MV-4-11 (cell line): ENCODE measurements around the gene AFF1.

Source experiments
- DNase-seq: peaks from one replicate; lab custom pipeline; 2025; lab: John Stamatoyannopoulos, UW

Gene AFF1, protein sequence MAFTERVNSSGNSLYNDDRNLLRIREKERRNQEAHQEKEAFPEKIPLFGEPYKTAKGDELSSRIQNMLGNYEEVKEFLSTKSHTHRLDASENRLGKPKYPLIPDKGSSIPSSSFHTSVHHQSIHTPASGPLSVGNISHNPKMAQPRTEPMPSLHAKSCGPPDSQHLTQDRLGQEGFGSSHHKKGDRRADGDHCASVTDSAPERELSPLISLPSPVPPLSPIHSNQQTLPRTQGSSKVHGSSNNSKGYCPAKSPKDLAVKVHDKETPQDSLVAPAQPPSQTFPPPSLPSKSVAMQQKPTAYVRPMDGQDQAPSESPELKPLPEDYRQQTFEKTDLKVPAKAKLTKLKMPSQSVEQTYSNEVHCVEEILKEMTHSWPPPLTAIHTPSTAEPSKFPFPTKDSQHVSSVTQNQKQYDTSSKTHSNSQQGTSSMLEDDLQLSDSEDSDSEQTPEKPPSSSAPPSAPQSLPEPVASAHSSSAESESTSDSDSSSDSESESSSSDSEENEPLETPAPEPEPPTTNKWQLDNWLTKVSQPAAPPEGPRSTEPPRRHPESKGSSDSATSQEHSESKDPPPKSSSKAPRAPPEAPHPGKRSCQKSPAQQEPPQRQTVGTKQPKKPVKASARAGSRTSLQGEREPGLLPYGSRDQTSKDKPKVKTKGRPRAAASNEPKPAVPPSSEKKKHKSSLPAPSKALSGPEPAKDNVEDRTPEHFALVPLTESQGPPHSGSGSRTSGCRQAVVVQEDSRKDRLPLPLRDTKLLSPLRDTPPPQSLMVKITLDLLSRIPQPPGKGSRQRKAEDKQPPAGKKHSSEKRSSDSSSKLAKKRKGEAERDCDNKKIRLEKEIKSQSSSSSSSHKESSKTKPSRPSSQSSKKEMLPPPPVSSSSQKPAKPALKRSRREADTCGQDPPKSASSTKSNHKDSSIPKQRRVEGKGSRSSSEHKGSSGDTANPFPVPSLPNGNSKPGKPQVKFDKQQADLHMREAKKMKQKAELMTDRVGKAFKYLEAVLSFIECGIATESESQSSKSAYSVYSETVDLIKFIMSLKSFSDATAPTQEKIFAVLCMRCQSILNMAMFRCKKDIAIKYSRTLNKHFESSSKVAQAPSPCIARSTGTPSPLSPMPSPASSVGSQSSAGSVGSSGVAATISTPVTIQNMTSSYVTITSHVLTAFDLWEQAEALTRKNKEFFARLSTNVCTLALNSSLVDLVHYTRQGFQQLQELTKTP

DNA sequence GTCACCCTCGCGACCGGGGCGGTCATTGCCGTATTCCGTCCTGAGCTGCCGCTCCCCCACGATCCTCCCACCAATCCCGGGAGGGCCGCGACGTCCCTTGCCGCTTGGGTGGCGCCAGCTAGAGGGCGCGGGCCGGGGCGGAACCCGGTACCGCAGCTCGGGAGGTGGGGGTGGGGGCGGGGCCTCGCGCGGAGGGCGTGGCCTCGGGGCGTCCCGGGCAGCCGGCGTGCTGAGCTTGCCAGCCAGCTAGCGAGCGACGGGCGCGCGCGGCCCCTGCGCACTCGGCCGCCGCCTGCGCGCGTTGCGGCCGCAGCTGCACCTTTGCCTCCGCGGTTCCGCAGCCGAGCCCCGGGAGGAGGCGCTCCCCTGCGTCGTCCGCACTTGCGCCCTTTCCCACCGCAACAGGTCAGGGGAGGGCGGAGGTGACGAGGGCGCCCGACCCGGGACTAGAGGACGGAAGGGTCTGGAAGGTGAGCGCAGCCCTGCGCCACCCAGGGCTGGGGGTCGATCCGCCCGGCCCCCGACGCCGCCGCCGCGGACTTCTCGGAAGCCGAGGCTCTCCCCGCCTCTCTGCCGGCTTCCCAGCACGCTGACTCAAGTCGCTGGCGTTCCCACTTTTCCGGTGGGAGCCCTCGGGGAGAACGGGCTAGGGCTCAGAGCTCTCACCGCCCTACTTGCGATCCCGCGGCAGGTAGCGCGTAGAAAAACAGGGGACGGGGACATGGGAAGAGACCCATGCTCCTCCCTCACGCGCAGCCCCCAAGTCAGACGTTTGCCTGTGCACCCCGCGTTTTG, at the start of gene AFF1:
TSS of gene AFF1 (plus strand) at position 241 of the 795 bp plus-strand sequence. CDS start 13,523 bp downstream, outside the sequence.
- DNase-seq = peak; percentile 86

DNA sequence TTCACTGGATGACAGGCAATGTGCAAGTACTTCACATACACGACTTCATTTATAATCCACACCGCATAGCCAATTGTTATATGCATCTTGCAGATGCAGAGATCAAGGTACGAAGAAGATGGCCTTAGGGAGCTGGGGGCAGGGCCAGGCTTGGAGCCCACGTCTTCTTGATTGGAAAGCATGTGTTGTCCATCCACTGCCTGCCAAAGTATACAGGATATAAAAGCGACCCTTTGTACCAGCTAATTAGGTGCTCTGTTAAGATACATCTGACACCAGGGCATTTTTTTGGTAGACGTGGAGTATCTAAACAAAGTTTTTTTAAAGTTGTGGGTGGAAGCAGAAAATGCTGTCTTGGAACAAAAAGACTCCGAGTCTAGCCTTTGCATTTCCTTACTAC, 44.0 kb upstream of the AFF1 start:
- no peak for DNase-seq

DNA sequence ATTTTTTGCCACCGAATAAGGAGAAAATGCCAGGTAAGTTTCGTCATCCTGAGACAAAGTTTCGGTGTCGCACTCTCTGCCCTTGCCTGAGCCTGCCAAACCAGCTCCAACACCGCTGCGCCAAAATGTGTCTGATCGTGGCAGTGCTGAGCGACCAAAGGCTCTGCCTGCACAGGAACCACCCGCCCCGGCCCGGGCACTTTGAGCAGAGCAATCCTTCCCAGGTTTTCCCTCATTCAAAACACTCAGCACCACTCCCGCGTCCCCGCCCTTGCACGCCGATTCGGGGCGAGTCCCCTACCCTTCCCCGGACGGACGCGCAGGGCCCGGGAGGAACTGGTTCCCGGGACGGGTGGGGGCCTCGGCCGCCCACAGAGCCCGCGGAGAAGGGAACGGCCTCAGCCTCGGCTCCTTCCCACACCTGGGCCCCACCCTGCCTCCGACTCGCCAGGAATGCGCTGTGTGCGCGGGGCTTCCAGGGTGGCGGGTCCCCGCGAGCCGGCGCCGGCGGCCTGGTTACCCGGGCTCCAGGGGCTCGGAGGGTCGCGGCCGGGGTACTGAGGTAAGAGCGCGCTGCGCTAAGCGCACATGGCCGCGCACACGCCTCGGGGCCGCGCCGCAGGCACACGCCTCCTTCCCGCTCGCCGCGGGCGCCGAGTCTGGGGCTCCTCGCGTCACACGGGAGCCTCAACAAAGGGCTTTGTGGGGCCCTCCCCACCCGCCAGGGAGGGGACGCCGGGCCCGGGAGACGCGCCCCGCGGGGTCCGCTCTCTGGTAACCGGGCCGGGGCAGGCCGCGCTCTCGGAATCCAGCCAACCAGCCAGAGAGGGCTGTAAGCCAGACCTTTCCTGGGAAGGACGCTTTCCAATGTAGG, 42.8 kb upstream of the AFF1 start, which contains the start of gene C4orf36:
TSS of gene C4orf36 (minus strand) at position 661 of the 874 bp plus-strand sequence. CDS start 902 bp downstream, outside the sequence.
- peak; percentile 23 for DNase-seq

DNA sequence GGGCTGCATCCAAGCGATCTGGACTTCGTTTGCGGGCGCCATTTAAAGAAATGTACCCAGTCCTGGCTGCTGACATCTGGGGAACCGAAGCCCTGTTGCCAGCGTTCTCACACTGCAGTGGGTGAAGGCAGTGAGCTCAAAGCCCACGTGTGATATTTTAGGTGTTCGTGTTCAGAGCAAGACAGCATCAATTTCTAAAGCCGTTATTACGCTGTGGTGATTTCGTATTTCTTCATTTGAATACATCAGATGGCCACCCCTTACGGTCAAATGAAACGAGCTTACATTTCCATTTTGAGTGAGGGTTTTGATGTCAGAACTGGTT, 42.2 kb upstream of the AFF1 start:
- DNase-seq = no peak

DNA sequence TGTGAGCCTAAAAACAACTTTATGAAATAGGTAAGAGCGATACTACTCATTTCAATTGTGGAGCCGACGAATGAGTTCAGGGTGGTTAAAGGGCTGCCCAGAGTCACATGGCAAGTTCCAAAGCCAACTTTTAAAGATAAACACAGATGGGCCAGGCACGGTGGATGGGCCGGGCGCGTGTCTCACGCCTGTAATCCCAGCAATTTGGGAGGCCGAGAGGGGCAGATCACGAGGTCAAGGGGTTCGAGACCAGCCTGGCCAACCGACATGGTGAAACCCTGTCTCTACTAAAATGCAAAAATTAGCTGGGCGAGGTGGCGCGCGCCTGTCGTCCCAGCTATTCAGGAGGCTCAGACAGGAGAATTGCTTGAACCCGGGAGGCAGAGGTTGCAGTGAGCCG, 41.7 kb upstream of the AFF1 start:
- DNase-seq = no peak

GRCh38 chr4:86894455-86894854, 40.4 kb upstream of the AFF1 start:
- no peak for DNase-seq

- peak; percentile 68 for DNase-seq
These were observed 38.9 kb upstream of the AFF1 start for GRCh38 chr4:86895692-86896488.

- no peak for DNase-seq
These were observed 38.2 kb upstream of the AFF1 start for GRCh38 chr4:86896596-86896995.

- DNase-seq = no peak
These were observed 36.2 kb upstream of the AFF1 start for GRCh38 chr4:86898562-86898961.

DNA sequence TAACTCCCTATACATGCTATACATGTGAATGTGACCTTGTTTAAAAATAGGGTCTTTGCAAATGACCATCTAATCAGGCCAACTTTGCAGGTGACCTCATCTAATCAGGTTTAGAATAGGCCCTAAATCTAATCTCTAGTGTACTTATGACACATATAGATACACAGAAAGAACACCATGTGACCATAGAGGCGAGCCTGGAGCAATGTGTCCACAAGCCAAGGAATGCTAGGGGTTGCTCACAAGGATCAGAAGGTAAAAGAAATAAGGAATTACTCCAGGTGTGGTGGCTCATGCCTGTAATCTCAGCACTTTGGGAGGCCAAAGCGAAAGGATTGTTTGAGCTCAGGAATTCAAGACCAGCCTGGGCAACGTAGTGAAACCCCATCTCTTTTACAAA, 32.9 kb upstream of the AFF1 start:
- DNase-seq = no peak

DNA sequence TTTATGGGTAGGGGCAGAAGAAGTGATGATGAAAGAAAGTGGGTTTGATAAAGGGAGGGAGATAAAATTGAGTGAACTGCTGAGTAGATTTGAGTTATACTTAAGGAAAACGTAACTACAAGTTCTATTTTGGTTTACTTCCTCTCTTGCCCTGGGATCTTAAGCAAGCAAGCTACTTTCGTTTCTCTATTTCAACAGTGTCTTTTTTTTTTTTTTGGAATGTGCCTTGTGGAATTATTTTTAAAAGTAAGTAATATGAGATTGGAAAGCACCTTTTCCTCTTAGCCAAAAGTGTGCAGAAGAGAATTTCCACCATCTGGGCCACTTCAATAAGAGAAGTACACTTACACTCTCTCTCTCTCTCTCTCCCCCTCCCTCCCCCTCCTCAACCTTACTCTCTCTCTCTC, 26.6 kb upstream of the AFF1 start:
- peak; percentile 98 for DNase-seq

GRCh38 chr4:86909546-86910295, 25.1 kb upstream of the AFF1 start:
- peak; percentile 89 for DNase-seq

- peak; percentile 29 for DNase-seq
These were observed 24.4 kb upstream of the AFF1 start for GRCh38 chr4:86910369-86910768.

GRCh38 chr4:86910820-86911684, 23.8 kb upstream of the AFF1 start:
- no peak for DNase-seq

DNA sequence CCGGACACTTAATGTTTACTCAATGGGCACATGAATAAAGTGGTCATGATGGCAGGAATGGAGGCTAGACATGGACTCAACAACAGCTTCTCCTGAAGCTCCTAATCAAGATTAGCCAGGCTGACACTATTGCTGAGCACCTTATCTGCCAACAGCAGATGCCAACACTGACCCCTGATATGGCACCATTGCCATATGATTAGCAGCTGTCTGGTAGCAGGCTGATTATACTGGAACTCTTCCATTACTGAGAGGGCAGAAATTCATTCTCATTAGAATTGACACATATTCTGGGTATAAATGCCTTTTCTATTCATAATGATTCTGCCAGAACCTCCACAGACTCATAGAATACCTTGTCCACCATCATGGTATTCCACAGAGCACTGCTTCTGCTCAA, 18.4 kb upstream of the AFF1 start:
- DNase-seq = no peak

GRCh38 chr4:86917212-86918039, 17.4 kb upstream of the AFF1 start:
- no peak for DNase-seq

DNA sequence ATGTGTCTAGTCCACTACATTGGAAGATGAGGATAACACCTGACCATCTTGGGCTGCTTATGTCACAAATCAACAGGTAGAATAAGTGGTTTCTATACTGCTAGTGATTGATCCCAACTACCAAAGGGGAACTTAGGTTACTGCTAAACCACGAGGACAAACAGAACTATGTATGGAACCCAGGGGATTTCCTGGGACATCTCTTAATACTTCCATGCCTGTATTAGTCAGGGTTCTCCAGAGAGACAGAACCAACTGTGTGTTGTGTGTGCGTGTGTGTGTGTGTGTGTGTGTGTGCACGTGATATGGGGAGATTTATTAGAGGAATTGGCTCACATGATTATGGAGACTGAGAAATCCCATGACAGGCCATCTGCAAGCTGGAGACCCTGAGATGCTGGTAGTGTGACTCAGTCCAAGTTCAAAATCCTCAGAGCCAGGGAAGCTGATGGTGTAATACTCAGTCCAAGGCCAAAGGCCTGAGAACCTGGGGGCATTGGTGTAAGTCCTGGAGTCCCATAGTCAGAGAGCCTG, 16.2 kb upstream of the AFF1 start:
- peak; percentile 49 for DNase-seq
